Measurements from ENCODE around the gene PEX14.

- TF ChIP-seq ZNF274 (IDR thresholded peaks at IDR 0.05; ENCODE audit: low read depth, low read length) (no peak), YY1 (IDR thresholded peaks at IDR 0.05; ENCODE audit: insufficient read depth, insufficient read length) (no peak), SUZ12 (IDR thresholded peaks at IDR 0.05; ENCODE audit: extremely low read depth, insufficient read depth, insufficient read length) (no peak)
Measured at GRCh38 chr1:10541286-10541685, 66.5 kb downstream of the PEX14 start.

All from NT2/D1 (cell line).